Prostate gland (tissue), 2 donors: ENCODE data around the gene NKD2. TPM values are rescaled to one million over a fixed set of nuclear protein-coding genes. Genes with fewer than 3 reads are reported as not detected.
"Not testable (repeated sequence)": the region's sequence is repeated elsewhere in the genome, so short reads cannot be mapped to it uniquely, and the experiment has no call there.

Experiments
- DNase-seq: peaks from one replicate; pipeline ENCODE4 v3.0.0-alpha.2; 2019; ENCODE audit warnings: low spot score
- H3K27ac ChIP-seq, 2 donors: fragments of 200-600 bp; sonication (generic); 2 replicates each; pipeline ENCODE4 v1.5.1; 2017 to 2019
- H3K27me3 ChIP-seq: fragments of 200-600 bp; sonication (generic); replicated peaks from 2 replicates; pipeline ENCODE4 v1.5.1; 2019; ENCODE audit not compliant: insufficient read depth
- H3K36me3 ChIP-seq, 2 donors: fragments of 200-600 bp; sonication (generic); 1 replicate in 1 of 2; 2 replicates in 1 of 2; pipeline versions ENCODE4 v1.5.1 to v1.8.1; 2017 to 2019
- H3K4me1 ChIP-seq: fragments of 200-600 bp; sonication (generic); replicated peaks from 2 replicates; pipeline ENCODE4 v1.5.1; 2019
- H3K4me3 ChIP-seq, 2 donors: fragments of 200-600 bp; sonication (generic); 2 replicates each; pipeline ENCODE4 v1.5.1; 2017 to 2019
- H3K9me3 ChIP-seq: fragments of 200-600 bp; sonication (generic); 2 replicates; pipeline ENCODE4 v1.5.1; 2017
- POLR2A ChIP-seq: fragments of 450-650 bp; IDR thresholded peaks from one replicate; pipeline ENCODE4 v1.6.1; 2016; ENCODE audit warnings: antibody characterized with exemption, mild to moderate bottlenecking
- POLR2AphosphoS5 ChIP-seq: sonication (generic); formaldehyde crosslinking; IDR thresholded peaks from one replicate; pipeline ENCODE4 v1.6.1; 2017; ENCODE audit warnings: antibody characterized with exemption
- WGBS: methylation state at CpG from one replicate; pipeline ENCODE4 v1.1.5; 2018; 5-methylcytosine and 5-hydroxymethylcytosine counted together
- intact Hi-C: fragments of 100-400 bp; cut with DNase I; formaldehyde crosslinking; loops from one replicate; pipeline ENCODE4 v1.14.2; 2022
- total RNA-seq, 2 donors: library from RNA; depleted of rRNA; stranded (reverse); fragments of >200 nt; gene quantifications; one replicate each; pipeline ENCODE4 v1.1.0, GENCODE V29; 2016
- TF ChIP-seq, protein P1 (sequence below), 4 experiments: fragments of 200-600 bp in 2 of 4; fragments of 450-650 bp in 2 of 4; sonication (generic) in 2 of 4; IDR thresholded peaks; 1 replicate in 3 of 4; 2 replicates in 1 of 4; pipeline ENCODE4 v1.5.1; 2016 to 2019; ENCODE audit warnings: antibody characterized with exemption in 4 of 4, mild to moderate bottlenecking in 2 of 4, moderate library complexity in 2 of 4

The NKD2 gene
- total RNA-seq, 2 donors from 2014 or later: 2.9 to 22.1 TPM

DNA sequence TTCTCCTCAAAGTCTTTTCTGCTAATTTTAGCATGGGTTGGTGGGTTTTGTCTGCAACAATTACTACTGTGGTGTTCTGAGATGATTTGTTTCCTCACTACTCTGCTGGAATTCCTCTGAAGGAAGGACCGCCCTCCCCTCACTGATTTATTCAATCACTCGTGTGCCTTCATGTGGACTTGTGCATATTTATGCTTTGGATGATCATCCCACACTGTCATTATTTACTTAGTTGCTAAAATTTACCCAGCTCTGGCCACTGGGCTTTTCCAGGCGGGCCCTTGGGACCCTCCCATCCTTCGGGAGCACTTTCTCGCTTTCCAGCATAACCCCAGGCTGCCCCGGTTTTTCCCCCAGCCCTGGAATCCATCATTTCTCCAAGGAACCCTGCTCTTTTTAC, 41.7 kb upstream of the NKD2 start:
- no peak for DNase-seq
- no peak for TF ChIP-seq POLR2AphosphoS5
- no peak overlapping the region for H3K4me3 ChIP-seq
- intact Hi-C loops: no loop called here
- H3K4me1 ChIP-seq: no peaks in the 10 kb centered on the region
- H3K9me3 ChIP-seq: no peaks in the 10 kb centered on the region
- H3K36me3 ChIP-seq: no peaks in the 10 kb centered on the region
- 87% methylated on average over 6 of the region's 6 CpGs for whole genome bisulfite sequencing
- no peak overlapping the region for H3K27ac ChIP-seq
- H3K27me3 ChIP-seq: no peaks in the 10 kb centered on the region

DNA sequence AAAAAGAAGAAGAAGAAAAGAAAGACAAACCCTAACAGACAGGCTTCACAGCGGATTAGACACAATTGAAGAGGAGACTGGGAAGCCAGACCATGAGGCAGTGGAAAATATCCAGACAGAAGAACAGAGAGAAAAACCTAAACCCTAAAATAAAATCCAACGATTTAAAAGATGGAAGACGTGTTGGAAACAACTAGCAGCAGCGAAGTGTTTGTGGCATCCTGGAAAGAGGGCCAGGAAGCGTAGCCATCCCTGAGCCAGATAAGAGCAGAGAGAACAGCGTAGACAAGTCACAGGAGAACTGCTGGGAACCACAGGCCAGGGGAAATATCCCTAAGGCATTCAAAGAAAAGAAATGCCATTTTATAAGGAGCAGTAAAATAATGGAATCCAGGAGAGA, 39.7 kb upstream of the NKD2 start:
- H3K4me3 ChIP-seq: no peak overlapping the region
- H3K9me3 ChIP-seq: no peaks in the 10 kb centered on the region
- no peak for DNase-seq
- H3K36me3 ChIP-seq: no peaks in the 10 kb centered on the region
- 16% methylated on average over 6 of the region's 6 CpGs for WGBS
- intact Hi-C loops: no loop called here
- H3K27ac ChIP-seq: no peak overlapping the region
- TF ChIP-seq POLR2A (no peak), POLR2AphosphoS5 (no peak)
- TF ChIP-seq, protein P1, sequence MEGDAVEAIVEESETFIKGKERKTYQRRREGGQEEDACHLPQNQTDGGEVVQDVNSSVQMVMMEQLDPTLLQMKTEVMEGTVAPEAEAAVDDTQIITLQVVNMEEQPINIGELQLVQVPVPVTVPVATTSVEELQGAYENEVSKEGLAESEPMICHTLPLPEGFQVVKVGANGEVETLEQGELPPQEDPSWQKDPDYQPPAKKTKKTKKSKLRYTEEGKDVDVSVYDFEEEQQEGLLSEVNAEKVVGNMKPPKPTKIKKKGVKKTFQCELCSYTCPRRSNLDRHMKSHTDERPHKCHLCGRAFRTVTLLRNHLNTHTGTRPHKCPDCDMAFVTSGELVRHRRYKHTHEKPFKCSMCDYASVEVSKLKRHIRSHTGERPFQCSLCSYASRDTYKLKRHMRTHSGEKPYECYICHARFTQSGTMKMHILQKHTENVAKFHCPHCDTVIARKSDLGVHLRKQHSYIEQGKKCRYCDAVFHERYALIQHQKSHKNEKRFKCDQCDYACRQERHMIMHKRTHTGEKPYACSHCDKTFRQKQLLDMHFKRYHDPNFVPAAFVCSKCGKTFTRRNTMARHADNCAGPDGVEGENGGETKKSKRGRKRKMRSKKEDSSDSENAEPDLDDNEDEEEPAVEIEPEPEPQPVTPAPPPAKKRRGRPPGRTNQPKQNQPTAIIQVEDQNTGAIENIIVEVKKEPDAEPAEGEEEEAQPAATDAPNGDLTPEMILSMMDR (IDR thresholded peaks at IDR 0.05): no peak
- no peaks in the 10 kb centered on the region for H3K4me1 ChIP-seq
- no peaks in the 10 kb centered on the region for H3K27me3 ChIP-seq

DNA sequence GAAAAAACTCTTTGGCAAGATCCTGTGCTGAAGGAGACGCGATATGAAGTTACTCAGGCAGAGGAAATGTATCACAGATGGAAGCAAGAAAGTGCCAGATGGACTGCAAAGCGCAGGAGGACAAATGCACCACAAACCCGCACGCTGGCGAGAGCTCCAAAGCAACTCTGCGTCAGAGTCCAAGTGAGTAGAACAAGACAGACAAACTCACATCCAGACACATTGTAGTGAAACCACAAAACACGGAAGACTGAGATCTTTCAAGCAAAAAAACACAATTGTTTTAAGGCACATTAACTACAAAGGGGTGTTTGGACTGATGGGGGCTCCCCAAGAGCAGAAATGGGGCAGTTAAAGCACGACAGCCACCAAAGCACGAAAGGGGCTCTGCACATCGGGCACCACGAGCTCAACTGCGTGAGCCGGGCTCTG, 39.2 kb upstream of the NKD2 start:
- Histone ChIP-seq H3K4me1 (no peaks in the 10 kb centered on the region), H3K27ac (no peak overlapping the region), H3K27me3 (no peaks in the 10 kb centered on the region), H3K4me3 (no peak overlapping the region), H3K9me3 (no peaks in the 10 kb centered on the region), H3K36me3 (no peaks in the 10 kb centered on the region)
- TF ChIP-seq, protein P1 (IDR thresholded peaks at IDR 0.05): no peak
- no peak for TF ChIP-seq POLR2AphosphoS5
- no peak for TF ChIP-seq POLR2A
- intact Hi-C loops: no loop called here
- no peak for DNase-seq
- 53% methylated on average over 14 of the region's 14 CpGs for WGBS

DNA sequence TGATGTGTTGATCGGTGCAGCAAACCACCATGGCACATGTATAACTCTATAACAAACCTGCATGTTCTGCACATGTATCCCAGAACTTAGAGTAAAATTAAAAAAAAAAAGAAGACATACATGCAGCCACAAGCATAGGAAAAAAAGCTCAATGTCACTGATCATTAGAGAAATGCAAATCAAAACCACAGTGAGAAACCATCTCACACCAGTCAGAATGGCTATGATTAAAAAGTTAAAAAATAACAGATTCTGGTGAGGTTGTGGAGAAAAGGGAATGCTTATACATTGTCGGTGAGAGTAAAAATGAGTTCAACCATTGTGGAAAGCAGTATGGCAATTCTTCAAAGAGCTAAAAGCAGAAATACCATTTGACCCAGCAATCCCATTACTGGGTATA, 36.0 kb upstream of the NKD2 start:
- 94% methylated on average over 2 of the region's 2 CpGs for WGBS
- H3K36me3 ChIP-seq, H3K27ac ChIP-seq, H3K4me1 ChIP-seq, intact Hi-C loops, H3K4me3 ChIP-seq, H3K27me3 ChIP-seq, DNase-seq, H3K9me3 ChIP-seq: not testable (repeated sequence)

DNA sequence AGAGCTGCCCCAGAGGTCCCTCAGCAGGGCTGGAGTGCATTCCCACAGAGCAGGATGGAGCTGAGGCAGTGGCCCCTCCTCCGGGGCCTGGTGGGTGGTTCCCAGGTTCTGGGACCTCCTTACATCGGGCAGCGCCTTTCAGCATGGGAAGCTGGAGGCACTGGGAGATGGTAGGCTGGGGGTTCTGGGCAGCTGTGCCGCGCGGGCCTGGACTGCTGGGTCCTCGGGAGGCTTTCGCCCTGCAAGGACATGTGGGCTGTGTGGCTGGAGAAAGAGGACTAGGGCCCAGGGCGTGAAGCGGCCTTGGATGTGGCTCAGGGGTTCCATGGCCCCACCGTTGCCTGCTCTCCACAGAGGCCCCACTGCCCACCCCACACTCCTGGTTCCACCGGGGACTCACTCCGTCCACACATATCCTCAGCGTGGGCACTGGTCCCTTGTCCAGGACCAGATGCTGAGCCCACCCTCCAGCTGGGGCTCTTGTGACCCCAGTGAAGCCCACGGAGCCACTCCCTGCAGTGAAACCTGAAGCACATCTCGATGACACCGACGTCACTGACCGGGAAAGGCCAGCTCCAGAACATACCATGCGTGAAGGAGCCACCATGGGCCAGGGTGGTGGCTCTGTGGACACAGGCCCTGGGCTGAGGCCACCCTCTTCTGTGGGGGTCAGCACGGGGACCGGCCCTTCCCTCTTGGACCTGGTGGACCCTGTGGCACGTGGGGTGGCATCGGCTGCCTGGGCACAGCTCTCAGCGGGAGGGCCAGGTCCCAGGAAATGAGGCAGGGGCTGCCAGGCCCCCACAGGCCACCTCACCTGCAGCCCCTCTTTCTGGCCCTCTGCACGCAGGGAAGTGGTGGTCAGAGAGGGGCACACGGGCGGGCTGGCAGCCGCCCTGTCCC, 31.5 kb upstream of the NKD2 start:
- Histone ChIP-seq H3K9me3 (no peaks in the 10 kb centered on the region), H3K27ac (no peak overlapping the region), H3K4me3 (no peak overlapping the region), H3K27me3 (no peaks in the 10 kb centered on the region), H3K36me3 (no peaks in the 10 kb centered on the region), H3K4me1 (no peaks in the 10 kb centered on the region)
- intact Hi-C loops: no loop called here
- TF ChIP-seq POLR2A (no peak), POLR2AphosphoS5 (no peak)
- TF ChIP-seq, protein P1 (IDR thresholded peaks at IDR 0.05): no peak
- no peak for DNase-seq
- WGBS: 92% methylated on average over 27 of the region's 29 CpGs

DNA sequence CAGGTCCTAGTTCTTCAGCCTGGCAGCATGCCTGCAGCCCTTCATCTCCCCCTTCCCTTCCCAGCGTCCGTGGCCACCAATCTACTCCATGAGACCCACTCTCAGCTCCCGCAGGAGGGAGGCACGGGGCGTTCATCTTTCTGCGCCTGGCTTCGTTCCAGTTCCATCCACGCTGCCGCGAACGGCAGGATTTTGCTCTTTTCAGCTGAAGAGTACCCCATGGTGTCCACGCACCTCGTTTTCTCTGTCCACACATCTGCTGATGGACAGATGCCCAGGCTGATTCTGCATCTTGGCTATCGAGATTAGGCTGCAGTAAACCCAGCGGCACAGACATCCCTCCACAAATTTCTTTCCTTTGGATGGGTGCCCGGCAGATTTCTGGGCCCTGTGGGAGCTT, 30.5 kb upstream of the NKD2 start:
- DNase-seq: no peak
- H3K4me1 ChIP-seq: no peaks in the 10 kb centered on the region
- H3K27me3 ChIP-seq: no peaks in the 10 kb centered on the region
- TF ChIP-seq, protein P1 (IDR thresholded peaks at IDR 0.05): no peak
- TF ChIP-seq POLR2A (no peak), POLR2AphosphoS5 (no peak)
- WGBS: 69% methylated on average over 16 of the region's 16 CpGs
- no peaks in the 10 kb centered on the region for H3K9me3 ChIP-seq
- H3K4me3 ChIP-seq: no peak overlapping the region
- no peaks in the 10 kb centered on the region for H3K36me3 ChIP-seq
- no peak overlapping the region for H3K27ac ChIP-seq
- intact Hi-C loops: no loop called here
